GM21723 (cell line): ENCODE results near the gene RALGDS.
"Not testable (repeated sequence)": the region's sequence is repeated elsewhere in the genome, so short reads cannot be mapped to it uniquely, and the experiment has no call there.

Experiments
- ATAC-seq: cut with Tn5 transposase; IDR thresholded peaks from one replicate; pipeline ENCODE4 v1.9.1; 2021; ENCODE audit warnings: mild to moderate bottlenecking, moderate library complexity; ENCODE audit not compliant: unreplicated experiment

RALGDS gene

GRCh38 chr9:133094351-133094750 is 26.7 kb downstream of the RALGDS start:
- not testable (repeated sequence) for ATAC-seq

- no peak for ATAC-seq
These were observed 30.2 kb downstream of the RALGDS start for GRCh38 chr9:133090752-133091385.

- ATAC-seq = no peak
These were observed 30.9 kb downstream of the RALGDS start for GRCh38 chr9:133090187-133090586.

GRCh38 chr9:133089271-133089671 is 31.8 kb downstream of the RALGDS start:
- ATAC-seq = no peak

GRCh38 chr9:133088756-133089155 is 32.3 kb downstream of the RALGDS start:
- no peak for ATAC-seq

GRCh38 chr9:133088146-133088750 is 32.8 kb downstream of the RALGDS start:
- ATAC-seq = no peak

- no peak for ATAC-seq
These were observed 33.5 kb downstream of the RALGDS start for GRCh38 chr9:133087429-133088145.

- no peak for ATAC-seq
These were observed 34.1 kb downstream of the RALGDS start for GRCh38 chr9:133086894-133087293.

GRCh38 chr9:133086212-133086860 is 34.7 kb downstream of the RALGDS start:
- ATAC-seq = not testable (repeated sequence)

- not testable (repeated sequence) for ATAC-seq
These were observed 37.4 kb downstream of the RALGDS start for GRCh38 chr9:133083688-133084087.

- not testable (repeated sequence) for ATAC-seq
These were observed 38.9 kb downstream of the RALGDS start for GRCh38 chr9:133081957-133082644.

GRCh38 chr9:133080786-133081779 is 40.0 kb downstream of the RALGDS start:
- ATAC-seq = not testable (repeated sequence)

- ATAC-seq = no peak
These were observed 40.9 kb downstream of the RALGDS start for GRCh38 chr9:133080161-133080560.

GRCh38 chr9:133078486-133078885 is 42.6 kb downstream of the RALGDS start:
- no peak for ATAC-seq

GRCh38 chr9:133076691-133077090 is 44.3 kb downstream of the RALGDS start:
- no peak for ATAC-seq

- no peak for ATAC-seq
These were observed 45.0 kb downstream of the RALGDS start for GRCh38 chr9:133075925-133076630.

GRCh38 chr9:133074111-133074651 is 46.9 kb downstream of the RALGDS start:
- ATAC-seq = no peak

- no peak for ATAC-seq
These were observed 47.7 kb downstream of the RALGDS start for GRCh38 chr9:133073086-133074014.
